Measurements from ENCODE around the gene MTARC2.
A peak's percentile ranks its signal among the peaks of the same experiment; 100 is the strongest.

Gene MTARC2

DNA sequence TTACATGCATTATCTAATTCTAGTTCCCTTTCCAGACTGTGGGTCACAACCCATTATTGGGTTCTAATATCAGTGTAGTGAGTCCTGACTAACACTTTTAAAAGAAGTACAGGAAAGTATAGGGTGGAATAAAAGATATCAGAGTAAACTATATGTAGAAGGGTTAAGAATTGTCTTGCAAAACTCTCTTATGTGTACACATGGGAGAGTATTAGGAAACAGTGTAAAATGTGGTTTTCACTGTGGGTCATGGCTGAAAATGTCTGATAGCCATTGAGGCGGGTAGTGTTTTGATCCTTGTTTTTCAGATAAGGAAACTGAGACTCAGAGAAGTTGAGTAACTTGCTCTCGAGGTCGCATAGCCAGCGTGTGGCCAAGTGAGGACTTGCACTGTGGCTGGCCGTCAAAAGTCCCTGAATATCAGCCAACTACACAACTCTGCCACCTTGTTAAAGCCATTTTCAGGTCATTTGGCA is 20.0 kb downstream of the MTARC2 start:
- Mint-ChIP-seq H3K9me3 (no peaks in the 10 kb centered on the region), H3K36me3 (ENCODE audit: low read depth) (no peaks in the 10 kb centered on the region), H3K27ac (no peak overlapping the region), H3K27me3 (ENCODE audit: low read depth) (no peaks in the 10 kb centered on the region), H3K4me3 (no peak overlapping the region), H3K4me1 (ENCODE audit: low read depth) (no peaks in the 10 kb centered on the region)
- DNase-seq (ENCODE audit: low spot score), result no peak

DNA sequence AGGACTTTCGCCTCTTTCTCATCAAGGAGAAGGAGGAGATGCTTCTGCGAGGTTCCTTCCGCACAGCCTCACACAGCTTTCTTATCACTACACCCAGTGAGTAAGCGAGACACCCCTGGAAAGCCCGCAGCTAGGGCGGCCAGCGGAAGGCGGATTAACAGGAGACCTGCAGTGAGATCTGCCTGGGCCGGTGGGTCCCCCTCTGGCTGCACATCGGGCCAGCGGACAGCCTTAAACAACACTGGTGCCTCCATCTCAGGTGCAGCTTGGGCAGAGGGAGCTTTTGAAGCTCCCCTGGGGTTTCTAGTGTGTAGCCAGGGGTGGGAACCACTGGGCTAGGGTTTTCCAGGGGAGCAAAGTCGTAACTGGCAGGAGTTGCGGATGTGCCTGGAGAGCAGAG is 21.1 kb downstream of the MTARC2 start:
- Mint-ChIP-seq H3K4me1 (ENCODE audit: low read depth) (no peaks in the 10 kb centered on the region), H3K9me3 (no peaks in the 10 kb centered on the region), H3K27ac (no peak overlapping the region), H3K36me3 (ENCODE audit: low read depth) (no peaks in the 10 kb centered on the region), H3K4me3 (no peak overlapping the region), H3K27me3 (ENCODE audit: low read depth) (no peaks in the 10 kb centered on the region)
- no peak for DNase-seq (ENCODE audit: low spot score)

DNA sequence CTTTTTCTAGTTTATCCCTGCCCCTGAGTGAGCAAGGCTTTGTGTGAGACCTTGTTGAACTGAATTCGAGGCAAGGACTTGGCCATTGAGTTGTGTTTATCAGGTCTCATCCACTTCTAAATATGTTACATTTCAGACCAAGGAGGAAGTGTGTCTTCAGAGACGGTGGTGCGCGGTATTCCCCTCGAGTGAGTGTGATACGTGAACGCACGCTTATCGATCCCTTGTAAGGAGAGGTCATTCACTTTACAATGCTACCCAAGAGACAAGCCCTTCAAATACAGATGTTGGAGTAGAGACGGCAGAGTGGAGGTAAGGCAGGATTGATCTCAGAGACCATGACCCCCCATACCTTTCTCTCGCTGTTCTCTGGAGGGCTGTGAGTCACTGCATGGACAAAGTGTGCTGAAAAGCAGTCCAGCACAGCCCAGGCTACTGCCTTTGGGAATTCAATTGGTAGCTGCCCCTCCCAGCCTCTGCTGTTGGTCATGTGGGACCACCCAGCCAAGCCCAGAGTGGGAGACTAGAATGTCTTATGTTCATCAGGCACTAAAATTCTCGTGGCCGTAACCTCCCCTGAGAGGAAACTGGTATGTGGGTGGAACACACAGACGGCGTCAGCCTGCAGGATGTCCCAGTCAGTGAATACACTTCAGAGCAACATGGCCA is 22.3 kb downstream of the MTARC2 start:
- Mint-ChIP-seq H3K9me3 (no peaks in the 10 kb centered on the region), H3K4me1 (ENCODE audit: low read depth) (no peaks in the 10 kb centered on the region), H3K4me3 (no peak overlapping the region), H3K27ac (no peak overlapping the region), H3K27me3 (ENCODE audit: low read depth) (peaks cover 2% of the 10 kb centered on the region), H3K36me3 (ENCODE audit: low read depth) (no peaks in the 10 kb centered on the region)
- no peak for DNase-seq (ENCODE audit: low spot score)

DNA sequence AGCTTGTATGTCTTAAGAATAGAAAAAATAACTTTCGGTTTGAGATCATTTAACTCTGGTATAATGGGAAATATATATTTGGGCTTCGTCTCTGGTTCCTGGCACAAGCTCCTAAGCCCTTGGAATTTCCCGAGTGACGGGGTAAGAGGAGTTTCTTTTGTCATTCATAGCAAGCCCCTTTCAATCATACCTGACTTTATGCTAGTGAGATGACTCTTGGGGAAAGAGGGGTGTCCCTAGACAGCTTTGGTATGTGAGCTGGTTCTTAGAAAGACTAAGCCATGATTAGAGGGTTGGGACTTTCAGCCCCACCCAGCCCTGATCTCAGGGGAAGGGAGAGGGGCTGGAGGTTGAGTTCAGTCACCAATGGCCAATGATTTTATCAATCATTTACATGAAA is 24.7 kb downstream of the MTARC2 start:
- no peak overlapping the region for H3K4me3 Mint-ChIP-seq
- H3K4me1 Mint-ChIP-seq (ENCODE audit: low read depth), result no peaks in the 10 kb centered on the region
- no peaks in the 10 kb centered on the region for H3K36me3 Mint-ChIP-seq (ENCODE audit: low read depth)
- H3K27ac Mint-ChIP-seq, result no peak overlapping the region
- H3K9me3 Mint-ChIP-seq, result no peaks in the 10 kb centered on the region
- peaks cover 2% of the 10 kb centered on the region for H3K27me3 Mint-ChIP-seq (ENCODE audit: low read depth)
- no peak for DNase-seq (ENCODE audit: low spot score)

DNA sequence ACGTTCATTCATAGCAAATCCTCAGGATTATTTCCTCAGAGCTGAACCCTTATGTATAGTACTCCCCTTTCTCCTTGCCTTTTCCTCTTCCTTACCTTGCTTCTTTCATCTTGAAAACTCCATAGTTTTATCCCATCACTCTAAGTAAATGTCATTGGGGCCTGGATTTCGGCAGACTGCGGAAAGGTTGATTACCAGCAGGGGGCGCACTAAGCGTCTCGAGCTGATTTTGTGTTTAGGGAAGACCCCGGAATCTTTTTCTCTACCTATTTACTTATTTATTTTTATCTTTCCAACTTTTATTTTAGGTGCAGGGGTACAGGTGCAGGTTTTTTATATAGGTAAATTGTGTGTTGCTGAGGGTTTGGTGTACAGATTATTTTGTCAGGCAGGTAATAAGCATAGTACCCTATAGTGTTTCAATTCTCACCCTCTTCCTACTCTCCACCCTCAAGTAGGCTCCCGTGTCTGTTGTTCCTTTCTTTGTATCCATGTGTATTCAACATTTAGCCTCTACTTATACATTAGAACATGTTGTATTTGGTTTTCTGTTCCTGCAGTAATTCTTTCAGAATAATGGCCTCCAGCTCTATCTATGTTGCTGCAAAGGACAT is 27.2 kb downstream of the MTARC2 start:
- H3K27me3 Mint-ChIP-seq (ENCODE audit: low read depth), result peaks cover 2% of the 10 kb centered on the region
- H3K4me3 Mint-ChIP-seq, result no peak overlapping the region
- H3K27ac Mint-ChIP-seq, result no peak overlapping the region
- DNase-seq (ENCODE audit: low spot score), result no peak
- H3K36me3 Mint-ChIP-seq (ENCODE audit: low read depth), result no peaks in the 10 kb centered on the region
- H3K9me3 Mint-ChIP-seq, result no peaks in the 10 kb centered on the region
- H3K4me1 Mint-ChIP-seq (ENCODE audit: low read depth), result no peaks in the 10 kb centered on the region

DNA sequence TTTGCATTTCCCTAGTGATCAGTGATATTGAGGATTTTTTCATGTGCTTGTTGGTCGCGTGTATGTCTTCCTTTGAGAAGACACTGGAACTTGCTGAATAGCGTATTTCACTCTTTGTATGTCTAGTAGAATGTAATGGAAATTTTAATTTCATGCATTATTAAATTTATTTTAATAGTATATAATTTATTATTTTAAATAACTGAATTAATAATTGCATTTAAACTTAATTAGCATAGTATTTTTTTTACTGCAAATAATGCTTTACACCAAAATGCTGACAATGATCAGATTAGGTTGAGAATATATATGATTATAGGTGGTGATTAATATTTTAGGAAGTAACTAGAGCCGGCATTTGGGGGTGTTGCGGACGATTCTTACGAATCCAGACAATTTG is 28.1 kb downstream of the MTARC2 start:
- no peaks in the 10 kb centered on the region for H3K36me3 Mint-ChIP-seq (ENCODE audit: low read depth)
- H3K9me3 Mint-ChIP-seq, result no peaks in the 10 kb centered on the region

DNA sequence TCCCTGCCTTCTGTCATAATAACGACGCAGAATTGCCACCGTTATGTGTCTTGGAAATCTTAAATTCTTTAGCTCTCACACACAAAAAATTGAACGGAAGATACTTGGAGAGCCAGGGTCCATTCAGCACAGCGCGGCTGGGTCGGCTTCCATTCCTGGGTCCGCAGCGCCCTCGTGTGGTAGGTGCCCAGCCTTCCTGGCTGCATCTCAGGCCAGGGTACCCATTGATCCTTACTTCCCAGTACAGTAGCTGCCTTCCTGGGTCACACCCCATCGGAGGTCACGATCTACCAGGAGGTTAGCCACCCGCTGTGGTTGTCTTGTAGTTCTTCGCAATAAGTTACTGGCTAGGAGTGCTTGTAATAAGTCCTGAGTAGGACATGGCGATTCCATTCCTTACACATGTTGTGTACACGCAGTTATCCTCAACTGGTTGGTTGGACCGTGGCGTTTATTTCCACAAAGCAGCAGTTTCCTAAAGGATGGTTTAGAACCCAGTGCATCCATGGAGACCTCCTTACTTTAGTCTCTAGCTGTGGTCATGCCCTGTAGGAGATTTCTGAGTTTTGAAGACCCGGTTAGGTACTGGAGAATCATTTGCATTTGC is 28.7 kb downstream of the MTARC2 start:
- Mint-ChIP-seq H3K4me1 (ENCODE audit: low read depth) (no peaks in the 10 kb centered on the region), H3K36me3 (ENCODE audit: low read depth) (no peaks in the 10 kb centered on the region), H3K27ac (no peak overlapping the region), H3K27me3 (ENCODE audit: low read depth) (peaks cover 7% of the 10 kb centered on the region), H3K9me3 (no peaks in the 10 kb centered on the region), H3K4me3 (no peak overlapping the region)
- peak; percentile 37 for DNase-seq (ENCODE audit: low spot score)

More for the DNA sequence above, 28.1 kb downstream of the MTARC2 start:
- peaks cover 4% of the 10 kb centered on the region for H3K27me3 Mint-ChIP-seq (ENCODE audit: low read depth)
- H3K27ac Mint-ChIP-seq, result no peak overlapping the region
- no peaks in the 10 kb centered on the region for H3K4me1 Mint-ChIP-seq (ENCODE audit: low read depth)
- DNase-seq (ENCODE audit: low spot score), result no peak
- H3K4me3 Mint-ChIP-seq, result no peak overlapping the region

DNA sequence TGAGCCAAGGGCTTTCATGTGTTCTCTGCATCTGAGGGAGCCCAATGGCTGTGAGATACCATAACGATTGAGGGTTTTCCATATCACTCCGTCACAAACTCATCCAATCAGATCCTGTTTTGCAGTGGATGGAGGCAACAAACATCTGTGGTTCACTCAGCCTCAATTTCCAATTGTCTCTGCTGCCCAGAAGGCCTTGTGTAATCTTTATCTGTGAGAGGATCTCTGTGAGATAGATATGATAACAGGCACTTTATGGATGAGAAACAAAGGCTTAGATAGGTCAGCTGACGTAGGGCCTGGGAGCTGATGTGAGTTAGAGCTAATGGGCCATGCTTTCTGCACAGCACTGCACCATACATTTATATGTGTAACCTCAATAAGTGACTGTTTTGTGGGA is 35.3 kb downstream of the MTARC2 start:
- H3K27me3 Mint-ChIP-seq (ENCODE audit: low read depth), result peaks cover 57% of the 10 kb centered on the region
- H3K9me3 Mint-ChIP-seq, result no peaks in the 10 kb centered on the region
- no peak overlapping the region for H3K4me3 Mint-ChIP-seq
- DNase-seq (ENCODE audit: low spot score), result no peak
- no peak overlapping the region for H3K27ac Mint-ChIP-seq
- H3K36me3 Mint-ChIP-seq (ENCODE audit: low read depth), result no peaks in the 10 kb centered on the region
- H3K4me1 Mint-ChIP-seq (ENCODE audit: low read depth), result no peaks in the 10 kb centered on the region

DNA sequence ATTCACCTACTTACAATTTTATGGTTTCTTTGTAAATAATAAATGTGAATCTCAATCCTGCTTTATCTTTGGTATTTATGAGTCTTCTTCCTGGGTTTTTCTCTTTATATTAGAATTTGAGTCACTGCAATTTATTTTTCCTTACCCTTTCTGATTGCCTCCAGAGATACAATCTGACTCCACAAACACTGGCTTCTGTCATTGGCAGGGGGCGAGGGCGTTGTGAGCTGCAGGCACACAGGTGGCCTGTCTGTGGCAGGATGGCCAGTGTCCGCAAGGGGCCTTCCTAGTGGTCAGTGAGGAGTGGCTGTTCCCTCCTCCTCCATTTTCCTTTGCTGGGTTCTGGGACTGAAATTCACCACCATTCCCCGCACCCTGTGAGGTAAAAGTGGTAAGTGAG is 36.6 kb downstream of the MTARC2 start:
- Mint-ChIP-seq H3K27ac (no peak overlapping the region), H3K4me1 (ENCODE audit: low read depth) (no peaks in the 10 kb centered on the region), H3K9me3 (no peaks in the 10 kb centered on the region), H3K36me3 (ENCODE audit: low read depth) (no peaks in the 10 kb centered on the region), H3K4me3 (no peak overlapping the region), H3K27me3 (ENCODE audit: low read depth) (peaks cover 66% of the 10 kb centered on the region)
- DNase-seq (ENCODE audit: low spot score), result no peak

DNA sequence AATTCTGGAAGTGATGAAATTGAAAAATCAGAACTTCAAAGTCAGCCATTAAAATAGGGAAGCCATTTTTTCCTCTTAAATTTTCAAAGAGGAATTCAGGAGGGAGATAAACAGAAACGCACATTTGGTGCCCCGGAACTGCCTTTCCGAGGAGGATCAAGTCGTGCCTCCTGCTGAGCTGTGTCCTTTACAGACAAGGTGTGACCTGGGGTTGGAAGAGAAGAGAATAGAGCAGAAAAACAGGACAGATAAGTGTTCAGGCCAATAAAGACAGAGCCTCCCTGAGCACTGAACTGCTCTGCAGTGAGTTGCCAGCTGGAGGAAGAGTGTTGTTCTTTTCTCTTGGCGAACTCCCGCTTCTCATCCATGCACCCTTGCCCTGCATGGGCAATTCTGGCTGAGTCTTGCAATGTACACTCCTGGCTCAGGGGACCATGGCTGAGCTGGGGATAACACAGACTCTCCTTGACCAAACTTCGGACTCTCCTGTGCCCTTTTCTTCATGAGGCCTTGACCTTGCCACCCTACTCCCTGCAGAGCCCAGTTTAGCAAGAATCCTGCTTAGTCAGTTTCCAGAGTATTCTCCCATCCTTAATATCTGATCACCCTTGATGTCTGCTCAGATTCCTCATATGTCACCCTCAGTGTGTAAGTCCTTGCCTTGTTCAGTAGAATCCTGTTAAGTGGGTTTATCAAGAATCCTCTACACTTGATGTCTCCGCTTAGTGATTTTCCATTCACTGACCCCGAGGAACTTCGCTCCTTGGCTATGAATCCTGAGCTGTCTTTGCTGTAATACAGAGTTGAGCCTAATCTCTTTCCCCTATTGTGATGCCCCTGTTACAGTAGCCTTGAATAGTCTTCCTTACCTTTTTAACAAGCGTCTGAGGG is 37.3 kb downstream of the MTARC2 start:
- H3K4me1 Mint-ChIP-seq (ENCODE audit: low read depth), result no peaks in the 10 kb centered on the region
- H3K4me3 Mint-ChIP-seq, result no peak overlapping the region
- H3K9me3 Mint-ChIP-seq, result no peaks in the 10 kb centered on the region
- no peak overlapping the region for H3K27ac Mint-ChIP-seq
- no peak for DNase-seq (ENCODE audit: low spot score)
- peaks cover 67% of the 10 kb centered on the region for H3K27me3 Mint-ChIP-seq (ENCODE audit: low read depth)
- H3K36me3 Mint-ChIP-seq (ENCODE audit: low read depth), result no peaks in the 10 kb centered on the region

DNA sequence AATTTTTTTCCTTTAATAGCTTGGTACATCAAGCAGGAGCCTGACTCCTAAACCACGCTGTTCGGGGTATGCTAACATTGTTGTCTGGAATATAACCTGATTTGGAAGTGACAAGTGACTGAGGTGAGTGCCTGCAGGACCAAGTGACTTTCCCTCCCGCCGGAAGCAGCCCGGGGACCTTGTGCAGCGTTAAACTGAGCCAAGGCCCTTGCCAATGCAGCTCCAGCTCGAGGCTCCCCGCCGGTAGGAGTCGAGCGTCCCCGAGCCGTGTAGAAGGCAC is 37.9 kb downstream of the MTARC2 start:
- no peaks in the 10 kb centered on the region for H3K9me3 Mint-ChIP-seq
- peaks cover 67% of the 10 kb centered on the region for H3K27me3 Mint-ChIP-seq (ENCODE audit: low read depth)
- H3K27ac Mint-ChIP-seq, result no peak overlapping the region
- no peaks in the 10 kb centered on the region for H3K36me3 Mint-ChIP-seq (ENCODE audit: low read depth)
- no peak for DNase-seq (ENCODE audit: low spot score)
- H3K4me3 Mint-ChIP-seq, result no peak overlapping the region
- H3K4me1 Mint-ChIP-seq (ENCODE audit: low read depth), result no peaks in the 10 kb centered on the region

DNA sequence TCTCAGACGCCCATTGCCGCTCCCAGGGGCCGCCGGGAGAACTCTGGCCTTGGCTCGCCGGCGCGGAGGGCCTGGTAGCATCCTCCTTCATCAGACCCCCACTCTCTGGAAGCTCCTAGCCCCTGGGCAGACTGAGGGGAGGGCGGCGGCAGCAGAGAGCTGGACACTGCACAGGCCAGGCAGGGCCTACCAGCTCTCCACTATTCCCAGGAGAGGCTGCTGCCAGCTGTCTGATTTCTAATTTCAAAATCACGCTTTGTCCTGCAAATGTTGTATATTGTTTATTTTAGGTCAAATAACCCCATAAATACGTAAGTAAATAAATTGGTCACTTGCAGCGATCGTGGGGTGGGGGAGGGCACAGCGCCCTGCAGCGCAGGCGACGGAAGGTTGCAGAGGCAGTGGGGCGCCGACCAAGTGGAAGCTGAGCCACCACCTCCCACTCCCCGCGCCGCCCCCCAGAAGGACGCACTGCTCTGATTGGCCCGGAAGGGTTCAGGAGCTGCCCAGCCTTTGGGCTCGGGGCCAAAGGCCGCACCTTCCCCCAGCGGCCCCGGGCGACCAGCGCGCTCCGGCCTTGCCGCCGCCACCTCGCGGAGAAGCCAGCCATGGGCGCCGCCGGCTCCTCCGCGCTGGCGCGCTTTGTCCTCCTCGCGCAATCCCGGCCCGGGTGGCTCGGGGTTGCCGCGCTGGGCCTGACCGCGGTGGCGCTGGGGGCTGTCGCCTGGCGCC is 38.4 kb downstream of the MTARC2 start, which contains the start of gene MTARC1:
Gene MTARC1, plus strand, starts transcription at position 577 of the 732 bp plus-strand sequence. Its CDS starts 32 bp downstream, at position 609.
- Mint-ChIP-seq H3K36me3 (ENCODE audit: low read depth) (no peaks in the 10 kb centered on the region), H3K4me1 (ENCODE audit: low read depth) (no peaks in the 10 kb centered on the region)

DNA sequence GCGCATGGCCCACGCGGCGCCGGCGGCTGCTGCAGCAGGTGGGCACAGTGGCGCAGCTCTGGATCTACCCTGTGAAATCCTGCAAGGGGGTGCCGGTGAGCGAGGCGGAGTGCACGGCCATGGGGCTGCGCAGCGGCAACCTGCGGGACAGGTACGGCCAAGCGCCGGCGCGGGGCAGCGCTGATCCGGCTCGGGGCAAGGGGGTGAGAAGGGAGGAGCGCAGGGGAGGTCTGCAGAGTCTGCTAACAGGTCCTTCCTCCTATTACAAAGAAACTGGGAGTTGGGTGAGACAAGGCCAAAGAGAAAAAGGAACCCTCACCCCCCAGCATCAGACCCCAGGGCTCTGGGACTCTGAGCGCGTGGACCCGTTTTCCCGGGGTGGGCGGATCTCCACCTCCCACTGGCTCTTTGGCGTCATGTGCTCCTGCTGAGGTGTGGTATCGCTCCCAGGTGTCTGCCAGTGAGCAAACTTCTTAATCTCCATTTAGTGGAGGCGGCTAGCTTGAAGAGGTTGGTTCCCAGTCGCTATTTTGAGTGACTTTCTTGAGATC is 39.0 kb downstream of the MTARC2 start:
- peaks cover 68% of the 10 kb centered on the region for H3K27me3 Mint-ChIP-seq (ENCODE audit: low read depth)
- no peaks in the 10 kb centered on the region for H3K4me1 Mint-ChIP-seq (ENCODE audit: low read depth)
- H3K4me3 Mint-ChIP-seq, result no peak overlapping the region
- no peaks in the 10 kb centered on the region for H3K9me3 Mint-ChIP-seq
- no peak for DNase-seq (ENCODE audit: low spot score)
- H3K36me3 Mint-ChIP-seq (ENCODE audit: low read depth), result no peaks in the 10 kb centered on the region
- H3K27ac Mint-ChIP-seq, result no peak overlapping the region

More for the DNA sequence above, 38.4 kb downstream of the MTARC2 start, which contains the start of gene MTARC1:
- DNase-seq (ENCODE audit: low spot score), result no peak
- Mint-ChIP-seq H3K27ac (no peak within 1 kb of the TSS), H3K4me3 (no peak within 1 kb of the TSS), H3K27me3 (ENCODE audit: low read depth) (peaks cover 67% of the 10 kb centered on the region), H3K9me3 (no peaks in the 10 kb centered on the region)

All from T-helper 2 cell treated with Interferon-gamma antibody and Interleukin-4, amounts not matched to agents 5 μg/mL and 100 μg/mL, for 36 hours (primary cell).